ENCODE data around the gene RNF115.
"Not testable (repeated sequence)": the region's sequence is repeated elsewhere in the genome, so short reads cannot be mapped to it uniquely, and the experiment has no call there.

RNF115 gene

GRCh38 chr1:145777357-145778145 is 46.3 kb downstream of the RNF115 start:
- DNase-seq, result no peak

GRCh38 chr1:145773423-145773822 is 50.5 kb downstream of the RNF115 start:
- no peak for DNase-seq

- no peak for DNase-seq
Observed at GRCh38 chr1:145771056-145771455, 52.8 kb downstream of the RNF115 start.

GRCh38 chr1:145768004-145768403 is 55.9 kb downstream of the RNF115 start:
- not testable (repeated sequence) for DNase-seq

GRCh38 chr1:145766926-145767325 is 57.0 kb downstream of the RNF115 start:
- DNase-seq, result not testable (repeated sequence)

GRCh38 chr1:145765585-145766360 is 58.1 kb downstream of the RNF115 start:
- DNase-seq, result not testable (repeated sequence)

- not testable (repeated sequence) for DNase-seq
Observed at GRCh38 chr1:145765127-145765526, 58.8 kb downstream of the RNF115 start.

GRCh38 chr1:145764231-145764940 is 59.5 kb downstream of the RNF115 start:
- not testable (repeated sequence) for DNase-seq

GRCh38 chr1:145762001-145762400 is 61.9 kb downstream of the RNF115 start:
- DNase-seq, result not testable (repeated sequence)

GRCh38 chr1:145761498-145761897 is 62.4 kb downstream of the RNF115 start:
- DNase-seq, result not testable (repeated sequence)

GRCh38 chr1:145760395-145760949 is 63.4 kb downstream of the RNF115 start:
- not testable (repeated sequence) for DNase-seq

GRCh38 chr1:145759721-145760120 is 64.2 kb downstream of the RNF115 start:
- no peak for DNase-seq

- DNase-seq, result no peak
Observed at GRCh38 chr1:145758575-145758974, 65.3 kb downstream of the RNF115 start.

GRCh38 chr1:145758116-145758515 is 65.8 kb downstream of the RNF115 start:
- DNase-seq, result no peak

- peak; percentile 26 for DNase-seq
Observed at GRCh38 chr1:145757420-145757819, 66.5 kb downstream of the RNF115 start.

GRCh38 chr1:145751491-145752037 is 72.3 kb downstream of the RNF115 start:
- DNase-seq, result peak; percentile 92

- DNase-seq, result no peak
Observed at GRCh38 chr1:145750426-145750825, 73.5 kb downstream of the RNF115 start.

- DNase-seq, result no peak
Observed at GRCh38 chr1:145747398-145748247, 76.3 kb downstream of the RNF115 start.

- peak; percentile 71 for DNase-seq
Observed at GRCh38 chr1:145740269-145740668, 83.6 kb downstream of the RNF115 start.

GRCh38 chr1:145736191-145736590 is 87.7 kb downstream of the RNF115 start:
- no peak for DNase-seq

- no peak for DNase-seq
Observed at GRCh38 chr1:145730900-145731299, 93.0 kb downstream of the RNF115 start.

All from fibroblast of skin of back (primary cell).